SU-DHL-6 (cell line): Measurements from ENCODE around the gene OR2M7.

Experiments
- H2AFZ ChIP-seq: fragments of 200-600 bp; sonication (generic); 2 replicates; pipeline ENCODE4 v1.6.1; 2014; ENCODE audit warnings: low read depth, mild to moderate bottlenecking, moderate library complexity, mixed read lengths, antibody characterized with exemption, low read length; ENCODE audit not compliant: severe bottlenecking
- H3F3A ChIP-seq: fragments of 200-600 bp; shearing (Covaris generic); 2 replicates; pipeline ENCODE4 v1.6.0; 2016; ENCODE audit warnings: antibody characterized with exemption, mild to moderate bottlenecking; ENCODE audit not compliant: insufficient read depth
- H3K27ac ChIP-seq: fragments of 200-600 bp; sonication (generic); 2 replicates; pipeline ENCODE4 v1.5.1; 2016; ENCODE audit warnings: low read depth, mild to moderate bottlenecking, low read length, moderate library complexity, mixed read lengths
- H3K27me3 ChIP-seq: fragments of 200-600 bp; sonication (generic), shearing (Covaris generic); 2 replicates; pipeline ENCODE4 v1.6.0; 2014; ENCODE audit warnings: mild to moderate bottlenecking, low read length
- H3K36me3 ChIP-seq: fragments of 200-600 bp; sonication (generic); 2 replicates; pipeline ENCODE4 v1.6.1; 2014; ENCODE audit warnings: mild to moderate bottlenecking, low read length, mixed read lengths
- H3K4me2 ChIP-seq: fragments of 300-600, 200-600 bp; shearing (Covaris generic), sonication (generic); 2 replicates; pipeline ENCODE4 v1.6.0; 2014; ENCODE audit warnings: low read length, low read depth, mild to moderate bottlenecking; ENCODE audit not compliant: poor library complexity, severe bottlenecking
- H3K4me3 ChIP-seq: fragments of 200-600 bp; sonication (generic); 2 replicates; pipeline ENCODE4 v1.5.1; 2014; ENCODE audit warnings: antibody characterized with exemption, low read length, mild to moderate bottlenecking, mixed read lengths; ENCODE audit not compliant: insufficient read depth, poor library complexity, severe bottlenecking
- H3K79me2 ChIP-seq: fragments of 200-600 bp; sonication (generic); 2 replicates; pipeline ENCODE4 v1.6.1; 2014; ENCODE audit warnings: mild to moderate bottlenecking, low read length, moderate library complexity; ENCODE audit not compliant: insufficient read depth
- H3K9ac ChIP-seq: fragments of 200-600 bp; sonication (generic); 2 replicates; pipeline ENCODE4 v1.7.0; 2014; ENCODE audit warnings: mild to moderate bottlenecking, low read length
- H3K9me2 ChIP-seq: fragments of 200-600 bp; sonication (generic); replicated peaks from 2 replicates; pipeline ENCODE4 v1.6.1; 2014; ENCODE audit warnings: low read length; ENCODE audit not compliant: insufficient read depth
- H3K9me3 ChIP-seq: fragments of 200-600 bp; sonication (generic); 2 replicates; pipeline ENCODE4 v1.6.1; 2014; ENCODE audit warnings: low read length, mixed read lengths; ENCODE audit not compliant: insufficient read depth
- H4K20me1 ChIP-seq: fragments of 200-600 bp; sonication (generic); 2 replicates; pipeline ENCODE4 v1.6.1; 2014; ENCODE audit warnings: low read depth, mild to moderate bottlenecking, antibody characterized with exemption, low read length, moderate library complexity, mixed read lengths
- EZH2phosphoT487 ChIP-seq: fragments of 200-600 bp; sonication (generic), shearing (Covaris generic); conservative IDR thresholded peaks from 2 replicates; pipeline ENCODE4 v1.6.1; 2018; ENCODE audit warnings: mild to moderate bottlenecking, antibody characterized with exemption, low read length, moderate library complexity, mixed read lengths
- TF ChIP-seq, protein P1 (sequence below): fragments of 200-600 bp; sonication (generic); IDR thresholded peaks from one replicate; pipeline ENCODE4 v1.5.1; 2017; ENCODE audit warnings: antibody characterized with exemption, mild to moderate bottlenecking, low read length, moderate library complexity; ENCODE audit not compliant: insufficient read depth, poor library complexity, severe bottlenecking

Gene OR2M7

DNA sequence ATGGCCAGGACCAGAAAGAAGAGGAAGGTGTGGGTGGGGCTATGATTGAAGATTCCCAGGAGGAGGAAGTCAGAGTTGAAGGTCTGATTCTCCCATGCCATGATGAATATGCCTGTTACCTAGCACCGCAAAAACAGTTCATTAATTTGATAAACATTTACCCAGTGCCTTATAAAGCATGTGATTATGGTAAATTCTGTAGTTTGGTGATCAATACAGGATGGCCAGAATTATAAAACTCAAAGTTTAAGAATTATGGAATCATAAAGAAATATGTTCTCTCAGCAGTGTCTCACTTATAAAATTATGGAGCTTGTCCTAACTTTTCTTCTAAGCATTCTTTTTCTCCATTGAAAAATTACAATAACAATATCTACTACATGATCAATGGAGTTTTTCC lies at the start of gene OR2M7:
Gene OR2M7, minus strand, starts transcription at position 101 of the 400 bp plus-strand sequence. Its CDS starts 0 bp downstream, at position 101.
- Histone ChIP-seq H3K9me2 (no peaks in the 10 kb centered on the region), H3K27me3 (no peaks in the 10 kb centered on the region), H3K9ac (no peak within 1 kb of the TSS), H2AFZ (no peak within 1 kb of the TSS), H3K79me2 (no peaks in the 10 kb centered on the region), H3K4me3 (no peak within 1 kb of the TSS), H3K27ac (no peak within 1 kb of the TSS), H3F3A (no peaks in the 10 kb centered on the region), H3K36me3 (no peaks in the 10 kb centered on the region), H3K4me2 (no peak within 1 kb of the TSS), H3K9me3 (no peaks in the 10 kb centered on the region), H4K20me1 (no peaks in the 10 kb centered on the region)
- TF ChIP-seq, protein P1, sequence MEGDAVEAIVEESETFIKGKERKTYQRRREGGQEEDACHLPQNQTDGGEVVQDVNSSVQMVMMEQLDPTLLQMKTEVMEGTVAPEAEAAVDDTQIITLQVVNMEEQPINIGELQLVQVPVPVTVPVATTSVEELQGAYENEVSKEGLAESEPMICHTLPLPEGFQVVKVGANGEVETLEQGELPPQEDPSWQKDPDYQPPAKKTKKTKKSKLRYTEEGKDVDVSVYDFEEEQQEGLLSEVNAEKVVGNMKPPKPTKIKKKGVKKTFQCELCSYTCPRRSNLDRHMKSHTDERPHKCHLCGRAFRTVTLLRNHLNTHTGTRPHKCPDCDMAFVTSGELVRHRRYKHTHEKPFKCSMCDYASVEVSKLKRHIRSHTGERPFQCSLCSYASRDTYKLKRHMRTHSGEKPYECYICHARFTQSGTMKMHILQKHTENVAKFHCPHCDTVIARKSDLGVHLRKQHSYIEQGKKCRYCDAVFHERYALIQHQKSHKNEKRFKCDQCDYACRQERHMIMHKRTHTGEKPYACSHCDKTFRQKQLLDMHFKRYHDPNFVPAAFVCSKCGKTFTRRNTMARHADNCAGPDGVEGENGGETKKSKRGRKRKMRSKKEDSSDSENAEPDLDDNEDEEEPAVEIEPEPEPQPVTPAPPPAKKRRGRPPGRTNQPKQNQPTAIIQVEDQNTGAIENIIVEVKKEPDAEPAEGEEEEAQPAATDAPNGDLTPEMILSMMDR: no peak
- no peak for TF ChIP-seq EZH2phosphoT487

DNA sequence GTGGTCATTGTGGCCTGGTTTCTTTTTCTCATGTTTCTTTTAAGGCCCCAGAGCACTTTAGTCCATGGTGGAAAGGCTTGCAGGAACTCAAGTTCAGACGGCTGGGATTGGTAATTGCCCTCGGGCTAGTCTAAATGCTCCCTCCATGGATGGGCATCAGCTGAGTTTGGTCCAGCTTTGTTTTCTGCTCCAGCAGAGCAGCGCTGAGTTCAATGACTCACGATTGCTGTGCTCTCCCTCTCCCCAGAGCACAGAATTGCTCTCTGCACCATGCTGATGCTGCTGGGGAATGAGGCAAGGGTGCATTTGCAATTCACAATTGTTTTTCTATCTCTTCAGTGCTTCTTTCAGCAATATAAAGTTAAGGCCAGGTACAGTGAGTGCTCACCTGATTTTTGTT lies 49.4 kb upstream of the OR2M7 start:
- TF ChIP-seq, protein P1: no peak
- no peaks in the 10 kb centered on the region for H3K9me3 ChIP-seq

DNA sequence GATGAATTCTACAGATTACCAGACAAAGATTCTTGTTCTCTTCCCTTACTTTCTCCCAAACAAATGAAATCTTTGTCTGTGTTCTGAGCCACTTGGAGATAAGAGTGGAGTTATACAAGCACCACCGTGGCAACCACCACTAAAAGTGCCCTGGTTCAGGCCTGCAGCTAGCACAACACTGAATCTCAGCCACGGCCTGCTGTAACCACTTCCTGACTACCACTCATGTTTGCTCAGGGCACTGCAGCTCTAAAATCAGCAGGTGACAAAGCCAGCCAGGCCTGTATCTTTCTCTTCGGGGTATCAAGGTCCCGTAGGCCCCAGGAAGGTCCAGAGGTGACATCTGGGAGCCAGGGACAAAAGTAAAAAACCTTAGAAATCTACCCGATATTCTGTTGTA lies 48.0 kb upstream of the OR2M7 start:
- Histone ChIP-seq H3K79me2 (no peaks in the 10 kb centered on the region), H3K9me3 (no peaks in the 10 kb centered on the region), H2AFZ (no peak overlapping the region), H3K27me3 (0 out of 2 replicates have a peak, but pooled peaks cover 3% of the 10 kb centered on the region), H3K36me3 (no peaks in the 10 kb centered on the region), H3F3A (no peaks in the 10 kb centered on the region), H3K4me2 (no peak overlapping the region), H3K4me3 (no peak overlapping the region), H3K9ac (no peak overlapping the region), H4K20me1 (no peaks in the 10 kb centered on the region), H3K27ac (no peak overlapping the region), H3K9me2 (no peaks in the 10 kb centered on the region)
- TF ChIP-seq, protein P1: no peak
- TF ChIP-seq EZH2phosphoT487: no peak

More for the DNA sequence above, 49.4 kb upstream of the OR2M7 start:
- H3K9me2 ChIP-seq: no peaks in the 10 kb centered on the region
- no peak overlapping the region for H3K27ac ChIP-seq
- H2AFZ ChIP-seq: no peak overlapping the region
- H3K4me2 ChIP-seq: no peak overlapping the region
- H3K27me3 ChIP-seq: 0 out of 2 replicates have a peak, but pooled peaks cover 3% of the 10 kb centered on the region
- H3K9ac ChIP-seq: no peak overlapping the region
- no peaks in the 10 kb centered on the region for H3F3A ChIP-seq
- no peak overlapping the region for H3K4me3 ChIP-seq
- H4K20me1 ChIP-seq: no peaks in the 10 kb centered on the region
- no peaks in the 10 kb centered on the region for H3K79me2 ChIP-seq
- H3K36me3 ChIP-seq: no peaks in the 10 kb centered on the region
